GM12874 (cell line): Measurements from ENCODE around the gene SH3TC1.

ENCODE experiments used
- TF ChIP-seq, protein P1 (sequence below): IDR thresholded peaks from 2 replicates; pipeline ENCODE4 v1.5.1; 2011; ENCODE audit warnings: low read depth, mild to moderate bottlenecking, control low read depth, low read length, moderate library complexity; ENCODE audit not compliant: insufficient read depth

The SH3TC1 gene

DNA sequence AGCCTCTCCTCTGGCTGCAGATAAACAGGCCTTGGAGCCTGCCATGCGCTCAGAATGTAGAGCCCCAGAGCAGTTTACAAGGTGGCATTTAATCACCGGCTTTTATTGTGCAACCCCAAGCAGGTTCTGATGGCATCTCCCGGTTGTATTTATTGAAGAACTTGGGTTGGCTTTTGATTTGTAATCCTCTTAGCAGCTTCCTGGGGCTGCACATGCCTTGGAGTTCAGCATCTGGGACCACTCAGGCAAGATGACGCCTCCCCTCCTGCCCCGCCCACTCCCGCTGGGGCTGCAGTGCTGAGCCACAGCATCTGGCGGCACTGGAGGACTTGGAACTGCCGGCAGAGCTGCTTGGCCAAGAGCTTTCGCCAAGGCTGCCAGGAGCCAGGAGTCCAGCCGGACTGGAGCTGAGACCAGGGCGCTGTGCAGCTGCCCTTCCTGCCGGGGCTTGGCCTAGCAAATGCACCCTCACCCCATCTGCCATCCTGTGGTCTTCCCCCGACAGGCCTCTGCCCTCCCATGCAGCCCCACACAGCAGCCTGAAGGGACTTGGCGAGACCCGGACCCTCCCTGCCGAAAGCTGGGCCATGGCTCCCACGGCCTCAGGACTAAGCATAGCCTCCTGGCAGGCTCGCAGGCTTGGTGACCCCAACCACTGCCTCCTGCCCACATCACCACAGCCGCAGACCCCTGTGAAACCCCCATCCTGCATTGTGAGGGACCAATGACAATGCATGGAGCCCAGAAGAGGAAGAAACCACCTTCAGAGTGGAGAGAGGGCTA is 75.9 kb downstream of the SH3TC1 start:
- TF ChIP-seq, protein P1, sequence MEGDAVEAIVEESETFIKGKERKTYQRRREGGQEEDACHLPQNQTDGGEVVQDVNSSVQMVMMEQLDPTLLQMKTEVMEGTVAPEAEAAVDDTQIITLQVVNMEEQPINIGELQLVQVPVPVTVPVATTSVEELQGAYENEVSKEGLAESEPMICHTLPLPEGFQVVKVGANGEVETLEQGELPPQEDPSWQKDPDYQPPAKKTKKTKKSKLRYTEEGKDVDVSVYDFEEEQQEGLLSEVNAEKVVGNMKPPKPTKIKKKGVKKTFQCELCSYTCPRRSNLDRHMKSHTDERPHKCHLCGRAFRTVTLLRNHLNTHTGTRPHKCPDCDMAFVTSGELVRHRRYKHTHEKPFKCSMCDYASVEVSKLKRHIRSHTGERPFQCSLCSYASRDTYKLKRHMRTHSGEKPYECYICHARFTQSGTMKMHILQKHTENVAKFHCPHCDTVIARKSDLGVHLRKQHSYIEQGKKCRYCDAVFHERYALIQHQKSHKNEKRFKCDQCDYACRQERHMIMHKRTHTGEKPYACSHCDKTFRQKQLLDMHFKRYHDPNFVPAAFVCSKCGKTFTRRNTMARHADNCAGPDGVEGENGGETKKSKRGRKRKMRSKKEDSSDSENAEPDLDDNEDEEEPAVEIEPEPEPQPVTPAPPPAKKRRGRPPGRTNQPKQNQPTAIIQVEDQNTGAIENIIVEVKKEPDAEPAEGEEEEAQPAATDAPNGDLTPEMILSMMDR: no peak

DNA sequence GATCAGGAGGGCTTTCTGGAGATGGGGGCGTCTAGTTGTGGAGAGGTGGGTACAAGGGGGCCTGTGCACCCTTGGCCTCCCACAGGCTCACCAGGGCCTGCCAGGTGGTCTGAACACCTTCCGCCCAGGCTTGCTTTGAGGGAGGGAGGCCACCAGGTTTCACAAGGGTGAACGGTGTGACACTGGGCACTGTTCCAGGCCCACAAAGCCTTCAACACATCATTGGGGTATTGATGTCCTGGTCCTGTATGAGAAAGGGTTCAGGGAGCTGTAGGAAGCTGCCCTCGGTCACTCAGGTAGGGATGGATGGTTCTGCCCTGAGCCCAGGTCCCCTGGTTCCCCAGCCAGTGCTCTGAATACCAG is 76.4 kb downstream of the SH3TC1 start:
- TF ChIP-seq, protein P1: no peak

DNA sequence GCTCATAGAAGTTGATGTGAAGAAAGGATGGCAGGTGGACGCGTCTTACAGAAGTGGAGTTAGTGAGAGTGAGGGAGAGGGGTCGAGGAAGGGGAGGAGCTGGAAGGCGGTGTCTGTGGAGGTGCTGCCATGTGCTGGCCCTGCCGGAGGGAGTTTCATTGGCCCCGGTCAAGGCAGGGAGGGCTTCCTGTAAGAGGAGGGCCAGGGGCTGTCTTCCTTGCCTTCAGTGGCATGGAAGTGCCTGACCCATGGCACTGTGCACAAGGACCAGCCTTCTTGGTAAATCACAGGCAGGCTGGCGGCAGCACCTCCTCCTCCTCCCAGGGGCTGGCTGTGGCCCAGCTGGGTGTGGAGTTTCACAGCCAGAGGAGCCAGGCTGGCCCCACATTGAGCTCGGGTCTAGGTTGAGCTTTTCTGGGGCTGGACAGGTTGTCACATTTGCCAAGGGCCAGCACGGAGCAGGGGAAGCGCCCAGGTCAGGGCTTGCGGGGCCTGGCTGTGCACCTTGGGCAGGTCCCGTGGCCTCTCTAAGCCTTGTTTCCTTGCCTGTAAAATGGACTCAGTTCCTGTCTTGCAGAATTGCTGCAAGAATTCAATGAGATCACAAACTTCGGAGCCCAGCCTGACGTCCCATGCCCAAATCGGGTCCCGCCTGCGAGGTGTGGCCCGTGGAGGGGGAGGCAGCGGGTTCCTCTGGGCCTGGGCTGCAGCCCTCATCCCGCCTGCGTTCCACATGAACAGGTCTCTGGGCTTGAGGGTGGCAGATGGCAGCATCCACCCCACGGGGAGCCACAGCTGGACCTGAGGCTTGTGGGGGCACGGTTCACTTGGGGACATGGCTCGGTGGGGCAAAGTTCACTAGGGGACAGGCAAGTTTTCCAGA is 77.5 kb downstream of the SH3TC1 start:
- TF ChIP-seq, protein P1: no peak

DNA sequence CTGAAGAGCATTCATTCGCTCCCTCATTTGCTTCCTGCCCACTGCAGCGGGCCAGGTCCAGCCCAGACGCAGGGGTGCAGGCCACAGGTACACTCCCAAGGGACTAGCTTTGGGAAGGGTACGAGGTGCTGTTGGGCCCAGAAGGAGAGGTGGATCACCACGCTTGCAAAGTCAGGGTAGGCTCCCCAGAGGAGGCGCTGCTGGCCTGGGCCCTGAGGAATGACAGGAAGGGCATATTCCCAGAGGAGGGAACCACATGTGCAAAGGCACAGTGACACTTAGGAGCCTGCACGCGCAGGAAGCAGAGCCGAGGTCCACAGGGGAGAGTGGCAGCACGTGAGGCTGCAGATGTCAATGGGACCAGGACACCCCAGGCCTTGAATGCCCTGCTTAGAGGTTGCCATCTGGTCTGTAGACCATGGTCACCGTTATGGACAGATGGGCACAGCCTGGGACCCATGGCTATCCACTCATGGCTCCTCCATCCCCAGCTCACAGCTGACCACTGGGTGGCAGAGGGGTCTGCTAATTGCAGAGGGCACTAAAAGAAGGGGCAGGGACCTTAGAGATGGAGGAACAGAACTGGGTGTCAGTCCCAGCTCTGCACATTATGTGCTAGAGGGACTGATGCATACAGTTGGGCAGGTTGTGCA is 78.4 kb downstream of the SH3TC1 start:
- TF ChIP-seq, protein P1: no peak

DNA sequence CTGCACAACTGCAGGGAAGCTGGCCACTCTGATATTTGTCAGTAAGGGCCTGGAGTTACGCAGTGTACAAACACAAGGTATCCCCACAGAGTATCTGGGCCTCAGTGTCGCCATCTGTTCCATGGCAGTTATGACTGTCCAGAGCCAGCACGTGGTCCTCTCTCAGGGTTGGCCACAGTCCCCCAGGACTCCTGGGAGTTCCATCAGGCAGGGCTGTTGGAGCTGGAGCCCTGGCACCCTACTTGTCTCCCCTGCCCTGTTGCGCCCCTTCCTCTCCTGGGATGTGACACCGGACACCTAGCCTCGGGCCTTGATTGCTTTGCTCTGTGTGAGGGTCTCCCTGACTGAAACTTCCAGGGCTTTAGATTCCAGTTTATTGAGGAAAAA is 78.9 kb downstream of the SH3TC1 start:
- TF ChIP-seq, protein P1: no peak

DNA sequence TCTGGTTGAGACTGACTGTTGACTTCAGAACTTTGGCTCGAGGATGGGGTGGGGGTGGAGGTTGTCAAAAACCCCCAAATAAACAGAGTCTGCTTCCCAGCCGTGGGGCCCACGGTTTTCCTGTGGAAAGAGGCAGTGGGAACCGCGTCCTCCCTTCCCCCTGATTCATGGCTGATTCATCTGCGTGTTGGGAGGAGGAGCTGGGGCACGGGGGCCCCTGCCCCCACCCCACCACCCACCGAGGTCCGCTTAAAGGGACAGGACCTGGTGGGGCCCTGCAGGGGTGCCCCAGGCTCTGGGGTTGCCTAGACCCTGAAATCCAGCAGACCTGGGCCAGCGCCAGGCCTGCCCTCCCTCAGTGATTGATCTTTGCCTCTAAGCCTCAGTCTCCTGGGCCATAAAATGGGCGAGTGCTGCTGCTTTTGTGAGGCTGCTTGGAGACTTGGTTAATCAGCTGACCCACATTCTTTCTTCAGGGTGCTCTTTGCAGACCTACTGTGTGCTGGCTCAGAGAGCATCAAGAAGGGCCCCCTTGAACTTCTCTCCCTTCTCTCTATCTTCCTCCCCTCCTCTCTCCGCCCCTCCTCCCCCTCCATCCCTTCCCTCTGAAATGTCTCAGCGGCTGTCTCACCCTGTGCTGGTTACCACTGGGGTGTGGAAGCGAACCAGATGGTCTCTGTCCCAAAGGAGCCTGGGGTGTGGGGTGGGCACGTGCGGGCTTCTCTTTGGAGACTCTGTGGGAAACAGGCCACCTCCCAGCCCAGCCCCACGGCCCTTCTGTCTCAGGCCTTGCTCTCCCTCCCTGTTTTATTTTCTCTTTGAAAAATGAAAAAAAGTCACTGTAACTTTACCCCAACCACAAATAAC is 79.6 kb downstream of the SH3TC1 start:
- TF ChIP-seq, protein P1: no peak
